ENCODE measurements around the gene NPRL2.

NPRL2 gene

DNA sequence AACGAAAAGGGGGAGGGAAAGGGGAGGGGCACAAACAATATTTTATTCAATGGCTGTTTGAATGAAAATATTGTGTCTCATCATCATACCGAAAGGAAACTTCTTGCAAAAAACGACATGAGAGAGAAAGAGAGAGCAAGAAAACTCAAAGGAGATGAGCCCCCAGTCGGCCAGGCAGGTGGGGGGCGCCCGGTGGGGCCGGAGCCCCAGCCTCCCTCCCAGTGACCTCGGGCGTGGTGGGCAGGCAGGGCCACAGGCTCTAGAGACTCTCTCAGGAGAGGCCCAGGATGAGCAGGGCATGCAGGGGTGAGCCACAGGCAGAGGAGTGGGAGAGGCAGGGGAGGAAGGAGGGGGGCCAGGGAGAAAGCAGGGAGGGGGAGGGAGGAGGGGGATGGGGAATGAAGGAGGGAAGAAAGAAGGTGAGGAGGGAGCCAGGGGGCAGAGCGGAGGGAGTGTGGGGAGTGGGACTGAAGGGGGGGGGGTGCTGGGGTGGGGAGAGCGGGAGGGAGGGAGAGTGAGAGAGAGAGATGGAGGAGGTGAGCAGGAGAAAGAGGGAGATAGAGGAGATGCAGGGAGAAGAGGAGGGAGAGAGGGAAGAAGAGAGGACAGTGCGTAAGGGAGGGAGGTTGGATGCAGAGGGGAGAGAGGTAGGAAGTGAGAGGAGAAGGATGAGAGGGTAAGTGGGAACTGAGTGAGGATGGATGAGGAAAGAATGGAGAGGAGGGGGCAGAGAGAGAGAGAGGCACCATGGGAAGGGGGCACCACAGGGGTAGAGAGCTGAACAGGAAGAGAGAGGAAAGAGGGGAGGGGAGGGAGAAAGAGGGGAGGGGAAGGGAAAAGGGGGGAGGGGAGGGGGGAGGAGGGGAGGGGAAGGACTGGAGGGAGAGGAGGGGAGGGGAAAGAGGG lies 22.8 kb upstream of the NPRL2 start:
- no peak for DNase-seq (ENCODE audit: low read depth in 3 of 3)

GRCh38 chr3:50372349-50372748 lies 21.8 kb upstream of the NPRL2 start:
- no peak for DNase-seq (ENCODE audit: low read depth in 3 of 3)

- DNase-seq (ENCODE audit: low read depth in 3 of 3) = no peak
Measured at GRCh38 chr3:50371133-50371685, 20.6 kb upstream of the NPRL2 start.

DNA sequence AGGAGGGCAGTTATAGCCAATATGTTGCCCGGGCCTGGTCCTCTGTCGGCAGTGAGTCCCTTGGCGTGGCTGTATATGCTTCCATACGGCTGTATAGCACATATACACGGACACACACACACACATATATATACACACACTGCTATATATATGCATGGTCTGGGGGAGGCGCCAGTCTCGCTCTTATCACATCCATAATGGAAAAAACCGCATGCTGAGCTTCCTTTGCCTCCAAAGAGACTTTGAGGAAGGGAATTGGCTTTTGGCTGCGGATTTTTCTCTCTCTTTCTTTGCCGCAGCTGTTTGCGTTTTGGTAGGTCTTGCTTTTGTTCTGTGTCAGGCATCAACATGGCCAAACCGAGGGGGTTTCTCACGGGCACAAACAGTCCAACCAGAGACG lies 20.0 kb upstream of the NPRL2 start:
- DNase-seq (ENCODE audit: low read depth in 3 of 3) = no peak

GRCh38 chr3:50369012-50369670 lies 18.6 kb upstream of the NPRL2 start:
- DNase-seq (ENCODE audit: low read depth in 3 of 3) = no peak

GRCh38 chr3:50365842-50366220 lies 15.3 kb upstream of the NPRL2 start:
- no peak for DNase-seq (ENCODE audit: low read depth in 3 of 3)

DNA sequence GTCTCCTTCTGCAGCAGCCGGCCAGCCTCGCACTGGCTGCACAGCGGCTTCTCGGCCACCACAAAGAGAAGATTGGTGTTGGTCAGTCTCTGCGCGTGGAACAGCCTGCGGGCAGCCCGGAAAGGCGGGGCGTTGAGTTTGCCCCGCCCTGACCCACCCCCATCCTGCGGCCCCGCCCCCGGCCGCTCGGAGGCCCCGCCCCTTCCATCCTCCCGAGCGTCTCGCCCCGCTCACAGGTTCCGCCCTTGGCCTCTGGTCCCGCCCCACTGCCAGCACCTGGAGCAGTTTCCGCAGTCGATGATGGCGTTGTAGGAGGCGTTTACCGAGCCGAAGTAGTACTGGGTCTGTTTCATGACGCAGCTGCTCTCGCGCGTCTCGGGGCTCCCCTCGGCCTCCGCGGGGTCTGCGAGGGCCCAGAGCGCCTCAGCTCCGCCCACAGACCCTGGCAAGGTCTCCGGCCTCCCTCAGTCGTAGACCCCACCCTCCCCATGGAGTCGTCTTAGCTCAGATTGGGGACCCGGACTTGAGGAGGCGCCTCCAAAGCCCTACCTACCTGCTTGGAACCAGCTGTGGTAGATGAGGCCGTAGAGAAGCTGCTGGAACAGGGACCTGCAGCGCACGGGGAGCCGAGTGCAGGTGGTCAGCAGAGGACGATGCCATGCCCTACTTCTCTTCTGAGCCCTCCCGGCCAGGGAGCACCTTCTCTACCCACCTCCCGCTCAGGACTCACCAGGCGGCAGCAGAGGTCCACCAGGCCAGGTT lies 14.7 kb upstream of the NPRL2 start:
- peak; percentile 87 to 91 (median 89) for DNase-seq (ENCODE audit: low read depth in 3 of 3)

DNA sequence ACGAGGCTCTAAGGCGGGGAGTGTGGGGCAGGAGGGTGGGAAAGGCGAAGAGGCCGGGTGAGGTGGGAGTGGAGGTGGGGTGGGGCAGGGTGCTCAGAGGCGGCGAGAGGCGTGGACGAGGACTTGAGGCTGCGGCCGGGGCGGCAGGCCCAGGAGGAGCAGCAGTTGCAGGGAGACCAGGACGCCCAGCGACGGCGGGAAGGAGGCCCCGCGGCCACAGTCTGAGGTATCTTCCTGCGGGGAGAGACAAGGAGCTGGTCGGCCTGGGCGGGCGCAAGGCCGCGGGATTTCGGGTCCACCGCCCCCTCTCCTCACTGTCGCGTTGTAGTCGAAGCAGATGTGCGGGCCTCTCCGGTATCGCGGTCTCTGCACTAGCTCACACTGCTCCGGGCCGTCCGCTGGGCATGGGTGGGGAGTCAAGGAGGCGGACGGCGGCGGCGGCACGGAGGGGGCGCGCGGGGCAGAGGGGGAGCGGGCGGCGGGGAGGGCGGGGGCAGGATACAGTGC lies 14.1 kb upstream of the NPRL2 start:
- DNase-seq (ENCODE audit: low read depth in 3 of 3) = no peak

GRCh38 chr3:50359760-50360110 lies 9.2 kb upstream of the NPRL2 start:
- DNase-seq (ENCODE audit: low read depth in 3 of 3) = no peak

DNA sequence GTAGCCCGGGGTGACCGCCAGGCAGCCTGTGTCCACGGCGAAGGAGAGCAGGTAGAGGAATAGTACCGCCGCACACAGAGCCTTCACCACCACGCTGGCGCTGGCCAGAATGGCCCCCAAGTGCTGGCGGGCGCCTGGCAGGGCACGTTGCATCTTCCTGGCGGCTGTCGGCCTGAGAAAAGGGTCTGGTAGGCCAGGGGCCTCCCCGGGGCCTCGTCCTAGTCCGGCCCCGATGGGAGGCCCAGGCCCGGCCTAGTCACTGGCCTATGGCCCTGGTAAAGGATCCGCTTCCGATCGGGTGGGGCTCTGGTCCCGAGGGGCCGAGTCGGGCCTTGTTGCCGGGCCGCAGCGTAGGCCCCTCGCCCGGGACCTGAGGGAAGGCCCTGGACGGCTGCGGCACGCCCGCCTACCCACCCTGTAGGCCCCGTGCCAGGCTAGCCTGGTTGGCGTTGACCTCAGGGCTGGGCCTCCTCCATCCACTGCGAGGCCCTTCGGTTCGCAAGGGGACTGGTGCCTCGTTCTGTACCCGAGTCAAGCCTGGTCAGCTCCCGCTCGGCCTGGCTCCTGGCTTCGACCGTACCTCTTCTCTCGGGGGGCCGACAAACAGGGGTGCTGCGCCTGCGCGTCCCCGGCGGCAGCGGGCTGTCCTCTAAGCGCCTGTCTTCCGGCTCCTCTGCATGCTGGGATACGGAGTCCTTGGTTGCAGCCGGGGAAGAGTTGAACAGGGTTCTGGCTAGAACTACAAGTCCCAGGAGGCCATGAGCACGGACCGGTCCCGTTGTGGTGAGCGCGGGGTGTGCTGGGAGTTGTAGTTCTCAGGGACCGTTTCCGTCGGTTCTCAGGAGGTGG lies 8.6 kb upstream of the NPRL2 start, which contains the start of gene TMEM115:
TMEM115 (minus strand) TSS at position 611 of the 849 bp plus-strand sequence; CDS start at position 153, 458 bp downstream.
- DNase-seq (ENCODE audit: low read depth in 3 of 3) = peak; percentile 74 to 93 (median 91)

- DNase-seq (ENCODE audit: low read depth in 3 of 3) = no peak
Measured at GRCh38 chr3:50358355-50358910, 7.9 kb upstream of the NPRL2 start.

DNA sequence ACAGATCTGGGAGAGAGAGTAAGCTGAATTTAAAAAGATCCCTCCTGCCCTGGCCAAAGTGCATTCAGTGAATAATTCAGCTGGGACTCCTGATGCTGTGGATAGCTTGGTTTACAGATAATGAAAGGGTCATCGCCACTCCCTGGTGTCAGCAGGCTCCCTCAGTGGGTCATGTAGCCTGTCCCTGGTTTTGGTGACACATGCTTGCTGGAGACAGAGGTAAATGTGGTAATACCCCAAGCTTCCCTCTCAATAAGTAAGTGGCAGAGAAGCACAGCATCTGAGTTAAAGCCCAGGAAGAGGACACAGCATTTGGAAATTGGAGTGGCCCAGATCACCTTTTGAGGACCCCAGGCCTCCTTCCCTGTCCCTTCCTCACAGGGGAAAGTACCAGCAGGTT lies 6.9 kb upstream of the NPRL2 start:
- DNase-seq (ENCODE audit: low read depth in 3 of 3) = no peak

- no peak for DNase-seq (ENCODE audit: low read depth in 3 of 3)
Measured at GRCh38 chr3:50356553-50356952, 6.0 kb upstream of the NPRL2 start.

GRCh38 chr3:50355829-50356552 lies 5.4 kb upstream of the NPRL2 start:
- no peak for DNase-seq (ENCODE audit: low read depth in 3 of 3)

DNA sequence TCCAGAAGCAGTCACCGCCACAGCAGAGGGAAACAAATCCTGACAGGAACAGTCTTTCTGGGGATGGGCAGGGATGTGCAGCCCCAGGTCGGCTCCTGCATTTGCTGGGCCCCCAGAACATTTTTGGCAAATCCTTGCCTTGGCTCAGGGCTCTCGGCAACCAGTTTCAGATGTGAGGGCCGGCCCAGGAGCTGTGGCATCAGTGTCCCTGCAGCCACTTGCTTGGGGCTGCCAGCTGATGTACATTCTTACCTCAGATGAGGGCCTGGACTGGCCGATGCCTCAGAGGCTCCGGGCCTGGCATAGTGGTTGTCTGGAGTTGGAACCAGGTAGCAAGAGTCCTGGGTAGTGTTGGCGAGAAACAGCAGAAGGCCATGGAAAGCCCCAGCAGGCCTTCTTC lies 4.3 kb upstream of the NPRL2 start:
- DNase-seq (ENCODE audit: low read depth in 3 of 3) = no peak

- no peak for DNase-seq (ENCODE audit: low read depth in 3 of 3)
Measured at GRCh38 chr3:50354186-50354764, 3.7 kb upstream of the NPRL2 start.

- no peak for DNase-seq (ENCODE audit: low read depth in 3 of 3)
Measured at GRCh38 chr3:50353245-50354004, 2.9 kb upstream of the NPRL2 start.

GRCh38 chr3:50352781-50353180 lies 2.2 kb upstream of the NPRL2 start:
- DNase-seq (ENCODE audit: low read depth in 3 of 3) = no peak

DNA sequence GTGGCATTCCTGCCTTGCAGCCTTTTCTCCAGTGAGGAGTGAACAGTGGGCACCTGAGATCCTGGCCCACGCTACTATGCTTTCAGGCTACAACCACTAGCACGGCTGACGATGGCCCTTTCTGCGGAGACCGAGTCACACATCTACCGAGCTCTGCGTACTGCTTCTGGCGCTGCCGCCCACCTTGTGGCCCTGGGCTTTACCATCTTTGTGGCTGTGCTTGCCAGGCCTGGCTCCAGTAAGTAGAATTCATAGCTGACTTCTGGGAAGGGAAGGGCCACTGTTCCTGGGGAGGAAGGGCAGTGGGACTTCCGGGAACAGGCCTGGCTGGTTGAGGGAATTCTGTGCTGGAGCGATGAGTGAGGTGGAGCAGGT lies 735 bp upstream of the NPRL2 start:
- no peak for DNase-seq (ENCODE audit: low read depth in 3 of 3)

All from stimulated activated CD4-positive, alpha-beta T cell treated with anti-CD3 and anti-CD28 coated beads, TNF-alpha, amount 100 ng/mL, for 4 hours (primary cell).